ENCODE results near the gene PNMA8A. TPM values are rescaled to one million over a fixed set of nuclear protein-coding genes. Genes with fewer than 3 reads are reported as not detected.

Gene PNMA8A
- polyA plus RNA-seq, 1 donor from 2014 or later, result 234 TPM

DNA sequence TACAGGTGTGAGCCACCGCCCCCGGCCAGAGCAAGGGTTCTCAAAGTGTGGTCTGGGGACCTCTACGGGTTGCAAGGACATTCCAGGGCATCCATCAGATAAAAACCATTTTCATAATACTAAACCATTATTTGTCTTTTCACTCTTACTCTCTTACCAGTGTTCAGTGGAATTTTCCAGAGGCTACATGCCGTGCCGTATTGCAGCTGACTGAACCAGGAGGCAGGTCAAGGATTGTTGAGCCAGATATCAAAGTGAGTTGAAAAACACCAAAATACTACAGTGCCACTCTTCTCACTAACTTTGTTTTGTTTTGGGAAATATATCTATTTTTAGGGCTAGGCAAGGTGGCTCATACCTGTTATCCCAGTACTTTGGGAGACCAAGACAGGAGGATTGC lies 31.5 kb upstream of the PNMA8A start:
- Histone ChIP-seq H4K20me1 (ENCODE audit: insufficient read depth) (no peaks in the 10 kb centered on the region), H3K79me2 (replicated peaks; ENCODE audit: insufficient read depth, low read length) (no peaks in the 10 kb centered on the region), H3K9me2 (ENCODE audit: insufficient read depth, low read length) (no peaks in the 10 kb centered on the region), H3K9ac (ENCODE audit: low read length) (peak overlapping the region; percentile 64), H3F3A (ENCODE audit: insufficient read depth, low read length, poor library complexity, severe bottlenecking) (peaks cover 5% of the 10 kb centered on the region), H3K4me2 (ENCODE audit: low read length) (no peak overlapping the region), H3K9me3 (ENCODE audit: low read length) (no peaks in the 10 kb centered on the region), H3K27me3 (ENCODE audit: insufficient read depth, low read depth, low read length) (no peaks in the 10 kb centered on the region), H3K27ac (ENCODE audit: low read length) (peak overlapping the region; percentile 97), H2AFZ (ENCODE audit: low read depth, low read length) (no peak overlapping the region), H3K4me3 (ENCODE audit: low read length) (no peak overlapping the region), H3K36me3 (ENCODE audit: insufficient read depth, low read length) (no peaks in the 10 kb centered on the region)
- no peak for TF ChIP-seq EP300 (conservative IDR thresholded peaks at IDR 0.05; ENCODE audit: poor library complexity, severe bottlenecking)
- TF ChIP-seq SMC3 (conservative IDR thresholded peaks at IDR 0.05; ENCODE audit: poor library complexity), result no peak
- TF ChIP-seq MXI1 (conservative IDR thresholded peaks at IDR 0.05; ENCODE audit: poor library complexity, severe bottlenecking), result no peak
- TF ChIP-seq TAF1 (IDR thresholded peaks at IDR 0.05; ENCODE audit: low read depth), result no peak
- TF ChIP-seq EZH2 (IDR thresholded peaks at IDR 0.05; ENCODE audit: borderline replicate concordance, insufficient read depth, low read length, poor library complexity, severe bottlenecking), result no peak
- no peak for TF ChIP-seq RAD21 (conservative IDR thresholded peaks at IDR 0.05)
- TF ChIP-seq REST (IDR thresholded peaks at IDR 0.05; ENCODE audit: borderline replicate concordance), result no peak
- TF ChIP-seq, protein P1, sequence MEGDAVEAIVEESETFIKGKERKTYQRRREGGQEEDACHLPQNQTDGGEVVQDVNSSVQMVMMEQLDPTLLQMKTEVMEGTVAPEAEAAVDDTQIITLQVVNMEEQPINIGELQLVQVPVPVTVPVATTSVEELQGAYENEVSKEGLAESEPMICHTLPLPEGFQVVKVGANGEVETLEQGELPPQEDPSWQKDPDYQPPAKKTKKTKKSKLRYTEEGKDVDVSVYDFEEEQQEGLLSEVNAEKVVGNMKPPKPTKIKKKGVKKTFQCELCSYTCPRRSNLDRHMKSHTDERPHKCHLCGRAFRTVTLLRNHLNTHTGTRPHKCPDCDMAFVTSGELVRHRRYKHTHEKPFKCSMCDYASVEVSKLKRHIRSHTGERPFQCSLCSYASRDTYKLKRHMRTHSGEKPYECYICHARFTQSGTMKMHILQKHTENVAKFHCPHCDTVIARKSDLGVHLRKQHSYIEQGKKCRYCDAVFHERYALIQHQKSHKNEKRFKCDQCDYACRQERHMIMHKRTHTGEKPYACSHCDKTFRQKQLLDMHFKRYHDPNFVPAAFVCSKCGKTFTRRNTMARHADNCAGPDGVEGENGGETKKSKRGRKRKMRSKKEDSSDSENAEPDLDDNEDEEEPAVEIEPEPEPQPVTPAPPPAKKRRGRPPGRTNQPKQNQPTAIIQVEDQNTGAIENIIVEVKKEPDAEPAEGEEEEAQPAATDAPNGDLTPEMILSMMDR (IDR thresholded peaks at IDR 0.05; ENCODE audit: poor library complexity, severe bottlenecking), result no peak
- no peak for TF ChIP-seq POLR2AphosphoS5 (IDR thresholded peaks at IDR 0.05)

DNA sequence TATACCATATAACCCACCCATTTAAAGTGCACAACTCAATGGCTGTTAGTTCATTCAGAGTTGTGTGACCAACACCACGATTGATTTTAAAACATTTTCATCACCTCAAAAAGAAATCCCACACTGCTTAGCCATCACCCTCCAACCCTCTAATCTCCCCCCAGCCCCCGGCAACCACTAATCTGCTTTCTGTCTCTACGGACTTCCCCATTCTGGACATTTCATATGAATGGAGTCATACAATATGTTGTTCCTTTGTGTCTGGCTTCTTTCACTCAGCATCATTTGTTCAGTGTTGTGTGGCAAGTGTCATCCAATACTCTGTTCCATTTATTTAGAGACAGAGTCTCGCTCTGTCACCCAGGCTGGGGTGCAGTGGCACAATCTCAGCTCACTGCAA lies 28.3 kb upstream of the PNMA8A start:
- H3K4me2 ChIP-seq (ENCODE audit: low read length), result no peak overlapping the region
- H2AFZ ChIP-seq (ENCODE audit: low read depth, low read length), result no peak overlapping the region
- no peaks in the 10 kb centered on the region for H3K36me3 ChIP-seq (ENCODE audit: insufficient read depth, low read length)
- H3K4me3 ChIP-seq (ENCODE audit: low read length), result no peak overlapping the region
- H3K9me3 ChIP-seq (ENCODE audit: low read length), result peaks cover 4% of the 10 kb centered on the region
- H3K9ac ChIP-seq (ENCODE audit: low read length), result no peak overlapping the region
- no peaks in the 10 kb centered on the region for H4K20me1 ChIP-seq (ENCODE audit: insufficient read depth)
- H3K27ac ChIP-seq (ENCODE audit: low read length), result no peak overlapping the region
- TF ChIP-seq POLR2AphosphoS5 (IDR thresholded peaks at IDR 0.05) (no peak), REST (IDR thresholded peaks at IDR 0.05; ENCODE audit: borderline replicate concordance) (no peak), RAD21 (conservative IDR thresholded peaks at IDR 0.05) (no peak), SMC3 (conservative IDR thresholded peaks at IDR 0.05; ENCODE audit: poor library complexity) (no peak), EP300 (conservative IDR thresholded peaks at IDR 0.05; ENCODE audit: poor library complexity, severe bottlenecking) (no peak), TAF1 (IDR thresholded peaks at IDR 0.05; ENCODE audit: low read depth) (no peak), EZH2 (IDR thresholded peaks at IDR 0.05; ENCODE audit: borderline replicate concordance, insufficient read depth, low read length, poor library complexity, severe bottlenecking) (no peak), MXI1 (conservative IDR thresholded peaks at IDR 0.05; ENCODE audit: poor library complexity, severe bottlenecking) (no peak)
- TF ChIP-seq, protein P1 (IDR thresholded peaks at IDR 0.05; ENCODE audit: poor library complexity, severe bottlenecking), result no peak
- H3K79me2 ChIP-seq (replicated peaks; ENCODE audit: insufficient read depth, low read length), result no peaks in the 10 kb centered on the region
- H3F3A ChIP-seq (ENCODE audit: insufficient read depth, low read length, poor library complexity, severe bottlenecking), result no peaks in the 10 kb centered on the region
- no peaks in the 10 kb centered on the region for H3K9me2 ChIP-seq (ENCODE audit: insufficient read depth, low read length)
- H3K27me3 ChIP-seq (ENCODE audit: insufficient read depth, low read depth, low read length), result peaks cover 4% of the 10 kb centered on the region

Data from neural cell (in vitro differentiated cells).